GM12865 (cell line): ENCODE data around the gene LDHAL6B.
A peak's percentile ranks its signal among the peaks of the same experiment; 100 is the strongest.
"Not testable (repeated sequence)": the region's sequence is repeated elsewhere in the genome, so short reads cannot be mapped to it uniquely, and the experiment has no call there.

ENCODE experiments used
- DNase-seq: peaks from one replicate; pipeline ENCODE4 v3.0.0; 2010; ENCODE audit warnings: low read depth
- H3K4me3 ChIP-seq: 2 replicates; pipeline ENCODE4 v1.5.1; 2011; ENCODE audit warnings: mild to moderate bottlenecking, low read depth, low read length, control low read depth
- CTCF ChIP-seq: IDR thresholded peaks from 2 replicates; pipeline ENCODE4 v1.5.1; 2011; ENCODE audit warnings: low read length, control low read depth, low read depth, inconsistent platforms; ENCODE audit not compliant: insufficient read depth; ENCODE audit errors: missing control alignments

LDHAL6B gene

GRCh38 chr15:59206623-59207183, at the start of gene LDHAL6B:
LDHAL6B (plus strand) TSS chr15:59206843; CDS start chr15:59206941, 98 bp downstream.
- TF ChIP-seq CTCF: no peak
- H3K4me3 ChIP-seq: no peak within 1 kb of the TSS
- no peak for DNase-seq

- TF ChIP-seq CTCF: no peak
- no peak for DNase-seq
Measured at GRCh38 chr15:59157396-59157795, 49.2 kb upstream of the LDHAL6B start.

GRCh38 chr15:59157840-59158700, 48.6 kb upstream of the LDHAL6B start:
- no peak for TF ChIP-seq CTCF
- DNase-seq: no peak
- H3K4me3 ChIP-seq: no peak overlapping the region

More at GRCh38 chr15:59157396-59157795, 49.2 kb upstream of the LDHAL6B start:
- H3K4me3 ChIP-seq: no peak overlapping the region

GRCh38 chr15:59158701-59159034, 48.0 kb upstream of the LDHAL6B start:
- TF ChIP-seq CTCF: no peak
- DNase-seq: no peak
- H3K4me3 ChIP-seq: no peak overlapping the region

- DNase-seq: no peak
- no peak for TF ChIP-seq CTCF
- H3K4me3 ChIP-seq: no peak overlapping the region
Measured at GRCh38 chr15:59159210-59159609, 47.4 kb upstream of the LDHAL6B start.

GRCh38 chr15:59160880-59161593, 45.6 kb upstream of the LDHAL6B start:
- TF ChIP-seq CTCF: peak; percentile 25
- DNase-seq: peak; percentile 30
- no peak overlapping the region for H3K4me3 ChIP-seq

- not testable (repeated sequence) for DNase-seq, H3K4me3 ChIP-seq
Measured at GRCh38 chr15:59162080-59162479, 44.6 kb upstream of the LDHAL6B start.
